H1 (cell line): ENCODE measurements around the gene DUSP9. TPM values are rescaled to one million over a fixed set of nuclear protein-coding genes. Genes with fewer than 3 reads are reported as not detected.

Source experiments
- CTCF ChIA-PET: fragments of 300-600 bp; sonication (Branson Sonifier 250); formaldehyde crosslinking; loops from one replicate; lab custom pipeline; 2021; ENCODE audit not compliant: partially characterized antibody; lab: Charles Lee
- POLR2A ChIA-PET: fragments of 300-600 bp; sonication (Branson Sonifier 250); formaldehyde crosslinking; loops from one replicate; lab custom pipeline; 2021; ENCODE audit warnings: inconsistent platforms; ENCODE audit not compliant: partially characterized antibody; lab: Charles Lee
- DNase-seq, 2 experiments: peaks; one replicate each; pipeline versions ENCODE4 v3.0.0 to v3.0.0-alpha.2; 2010 to 2022; ENCODE audit warnings: low spot score in 2 of 2, low read depth in 1 of 2, mixed read lengths in 1 of 2
- FAIRE-seq: peaks from 2 replicates; lab custom pipeline; 2011; peaks lifted over from hg19 to GRCh38; lab: Jason Lieb, UNC
- H2AFZ ChIP-seq: 2 replicates; pipeline ENCODE4 v1.8.1; 2012; ENCODE audit warnings: low read length, inconsistent platforms
- H2AK5ac ChIP-seq: 2 replicates; pipeline ENCODE4 v1.6.1; 2013; ENCODE audit warnings: low read depth, low read length
- H2BK120ac ChIP-seq: replicated peaks from 2 replicates; pipeline ENCODE3; 2013; ENCODE audit warnings: low read depth, low read length, inconsistent platforms
- H2BK12ac ChIP-seq: 2 replicates; pipeline ENCODE4 v1.6.1; 2013; ENCODE audit warnings: low read depth, low read length
- H2BK15ac ChIP-seq: 2 replicates; pipeline ENCODE4 v1.6.1; 2013; ENCODE audit warnings: low read length
- H2BK20ac ChIP-seq: 2 replicates; pipeline ENCODE4 v1.6.1; 2013; ENCODE audit warnings: low read length
- H2BK5ac ChIP-seq: 2 replicates; pipeline ENCODE4 v1.6.1; 2013; ENCODE audit warnings: low read depth, low read length
- H3K14ac ChIP-seq: 2 replicates; pipeline ENCODE4 v1.6.1; 2013; ENCODE audit warnings: inconsistent platforms; ENCODE audit not compliant: insufficient read length
- H3K18ac ChIP-seq: 2 replicates; pipeline ENCODE4 v1.6.1; 2013; ENCODE audit warnings: low read length; ENCODE audit errors: extremely low read depth
- H3K23ac ChIP-seq: 2 replicates; pipeline ENCODE4 v1.6.1; 2013; ENCODE audit warnings: inconsistent platforms; ENCODE audit not compliant: insufficient read length
- H3K23me2 ChIP-seq: 2 replicates; pipeline ENCODE4 v1.6.1; 2013; ENCODE audit warnings: low read depth, low read length
- H3K27ac ChIP-seq: 2 replicates; pipeline ENCODE4 v1.6.1; 2011; ENCODE audit warnings: low read depth, low read length, inconsistent platforms
- H3K27me3 ChIP-seq, 4 experiments: replicated peaks in 1 of 4; 1 replicate in 1 of 4; 2 replicates in 3 of 4; pipeline versions ENCODE4 v1.6.1 to v1.8.1; 2011 to 2013; ENCODE audit warnings: low read length in 3 of 4, mild to moderate bottlenecking in 3 of 4, inconsistent platforms in 2 of 4, mixed read lengths in 2 of 4, moderate library complexity in 1 of 4; ENCODE audit not compliant: control insufficient read depth in 3 of 4, insufficient read depth in 3 of 4; ENCODE audit errors: extremely low read depth in 1 of 4
- H3K36me3 ChIP-seq, 4 experiments: 2 replicates each; pipeline versions ENCODE4 v1.6.1 to v1.8.1; 2011 to 2013; ENCODE audit warnings: mild to moderate bottlenecking in 4 of 4, low read length in 3 of 4, moderate library complexity in 2 of 4, control low read depth in 1 of 4, inconsistent platforms in 1 of 4; ENCODE audit not compliant: insufficient read depth in 4 of 4, control insufficient read depth in 2 of 4
- H3K4ac ChIP-seq: replicated peaks from 2 replicates; pipeline ENCODE3; 2013; ENCODE audit warnings: low read length, low read depth, mixed read lengths, inconsistent platforms; ENCODE audit not compliant: insufficient read length
- H3K4me1 ChIP-seq, 4 experiments: replicated peaks in 1 of 4; 1 replicate in 1 of 4; 2 replicates in 3 of 4; pipeline versions ENCODE4 v1.6.1 to v1.8.1; 2011 to 2013; ENCODE audit warnings: low read length in 3 of 4, inconsistent platforms in 2 of 4, mixed read lengths in 1 of 4; ENCODE audit not compliant: insufficient read depth in 4 of 4, control insufficient read depth in 3 of 4
- H3K4me2 ChIP-seq, 2 experiments: 2 replicates each; pipeline versions ENCODE4 v1.6.1 to v1.8.1; 2011 to 2013; ENCODE audit warnings: low read depth in 2 of 2, low read length in 2 of 2, control low read depth in 1 of 2, inconsistent platforms in 1 of 2, mild to moderate bottlenecking in 1 of 2; ENCODE audit not compliant: insufficient read depth in 1 of 2
- H3K4me3 ChIP-seq, 4 experiments: fragments of 200-600, 300-600 bp in 1 of 4; sonication (generic), shearing (Covaris generic), sonication (Bioruptor Twin) in 1 of 4; 2 replicates each; pipeline versions ENCODE4 v1.5.1 to v1.8.1; 2011 to 2016; ENCODE audit warnings: low read length in 4 of 4, low read depth in 3 of 4, control low read depth in 2 of 4, inconsistent platforms in 2 of 4, mild to moderate bottlenecking in 2 of 4, mixed read lengths in 1 of 4, moderate library complexity in 1 of 4; ENCODE audit not compliant: insufficient read depth in 2 of 4; ENCODE audit errors: extremely low read depth in 1 of 4
- H3K56ac ChIP-seq: replicated peaks from 2 replicates; pipeline ENCODE3; 2013; ENCODE audit warnings: low read depth, mild to moderate bottlenecking, mixed read lengths, low read length, inconsistent platforms; ENCODE audit not compliant: insufficient read length
- H3K79me1 ChIP-seq: 2 replicates; pipeline ENCODE4 v1.6.1; 2013; ENCODE audit warnings: low read depth, low read length, control low read depth
- H3K79me2 ChIP-seq, 2 experiments: 2 replicates each; pipeline versions ENCODE4 v1.6.1 to v1.8.1; 2012 to 2013; ENCODE audit warnings: low read length in 2 of 2, mild to moderate bottlenecking in 2 of 2, inconsistent platforms in 1 of 2; ENCODE audit not compliant: insufficient read depth in 2 of 2, control insufficient read depth in 1 of 2
- H3K9ac ChIP-seq, 4 experiments: replicated peaks in 1 of 4; 1 replicate in 1 of 4; 2 replicates in 3 of 4; pipeline versions ENCODE4 v1.6.1 to v1.8.1; 2011 to 2013; ENCODE audit warnings: low read depth in 3 of 4, low read length in 3 of 4, control low read depth in 2 of 4, mild to moderate bottlenecking in 2 of 4, moderate library complexity in 2 of 4, inconsistent platforms in 1 of 4; ENCODE audit errors: extremely low read depth in 1 of 4
- H3K9me3 ChIP-seq, 2 experiments: 2 replicates each; pipeline versions ENCODE4 v1.6.1 to v1.8.1; 2012 to 2013; ENCODE audit warnings: mild to moderate bottlenecking in 2 of 2, moderate library complexity in 2 of 2, control low read depth in 1 of 2, inconsistent platforms in 1 of 2, low read depth in 1 of 2, low read length in 1 of 2, mixed read lengths in 1 of 2; ENCODE audit not compliant: insufficient read depth in 2 of 2
- H4K20me1 ChIP-seq, 2 experiments: replicated peaks in 1 of 2; 2 replicates each; pipeline versions ENCODE3 to v1.8.1; 2011 to 2013; ENCODE audit warnings: inconsistent platforms in 2 of 2, low read length in 2 of 2, mild to moderate bottlenecking in 1 of 2; ENCODE audit not compliant: insufficient read depth in 2 of 2, control insufficient read depth in 1 of 2
- H4K5ac ChIP-seq: 2 replicates; pipeline ENCODE4 v1.6.1; 2013; ENCODE audit warnings: low read length, low read depth, mixed read lengths, inconsistent platforms; ENCODE audit not compliant: insufficient read length
- H4K8ac ChIP-seq: 2 replicates; pipeline ENCODE4 v1.8.0; 2013; ENCODE audit warnings: mild to moderate bottlenecking, moderate library complexity, low read length, inconsistent platforms; ENCODE audit not compliant: insufficient read depth; ENCODE audit errors: extremely low read depth
- H4K91ac ChIP-seq: replicated peaks from 2 replicates; pipeline ENCODE3; 2013; ENCODE audit warnings: low read length, mixed read lengths, inconsistent platforms; ENCODE audit not compliant: insufficient read length
- WGBS, 2 experiments: shearing (Covaris generic) in 1 of 2; methylation state at CpG; one replicate each; pipeline versions ENCODE4 v1.1.6 to v1.1.7; 2013 to 2015; ENCODE audit warnings: low lambda C conversion rate in 2 of 2, mixed read lengths in 2 of 2, inconsistent platforms in 1 of 2, low coverage in 1 of 2, missing lambda C conversion rate in 1 of 2; ENCODE audit not compliant: insufficient replicate concordance in 2 of 2, insufficient coverage in 1 of 2, insufficient read length in 1 of 2; ENCODE audit errors: extremely low coverage in 1 of 2, missing lambda C conversion rate in 1 of 2; 5-methylcytosine and 5-hydroxymethylcytosine counted together
- polyA plus RNA-seq, 7 experiments: library from polyadenylated mRNA; depleted of rRNA in 3 of 7; stranded (reverse) in 5 of 7; unstranded in 2 of 7; fragments of >200 nt in 5 of 7; fragments of 200-250 nt in 2 of 7; gene quantifications; 1 replicate in 5 of 7; 2 replicates in 1 of 7; 4 replicates in 1 of 7; pipeline versions ENCODE4 v1.2.1 to v1.2.3, GENCODE V29; 2011 to 2013; ENCODE audit warnings: missing spikeins in 2 of 7, mixed read lengths in 2 of 7
- total RNA-seq: library from RNA; stranded (reverse); fragmentation: NEBNext Ultra II Directional; extraction: Animal tissue kit (Norgen Biotek cat#: 25700); gene quantifications from 2 replicates; pipeline ENCODE4 v1.2.1, GENCODE V29; 2021
- TF ChIP-seq, protein P1 (sequence below): IDR thresholded peaks from 2 replicates; pipeline ENCODE4 v1.6.1; 2011; ENCODE audit warnings: low read depth, mild to moderate bottlenecking, low read length; ENCODE audit not compliant: insufficient read depth

DUSP9 gene
- total and polyA plus RNA-seq, 2 of the 8 experiments (the other 6 are each of a cell fraction or from before 2014, with no cell fraction given), result 0.80 to 1.1 TPM

GRCh38 chrX:153694687-153695270, 47.8 kb downstream of the DUSP9 start:
- TF ChIP-seq, protein P1, sequence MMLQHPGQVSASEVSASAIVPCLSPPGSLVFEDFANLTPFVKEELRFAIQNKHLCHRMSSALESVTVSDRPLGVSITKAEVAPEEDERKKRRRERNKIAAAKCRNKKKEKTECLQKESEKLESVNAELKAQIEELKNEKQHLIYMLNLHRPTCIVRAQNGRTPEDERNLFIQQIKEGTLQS, result no peak
- TF ChIP-seq, all 59 proteins: peak for 0
- Histone ChIP-seq H3K18ac (no peak overlapping the region), H3K36me3 (peaks cover 0 to 44% (median 12%) of the 10 kb centered on the region in 4 experiments; a peak in 5 of 8 replicates), H3K4me1 (peaks cover 0 to 7% (median 1%) of the 10 kb centered on the region in 4 experiments; a peak in 3 of 7 replicates), H3K9ac (no peak overlapping the region), H3K79me1 (no peaks in the 10 kb centered on the region; the same call in 1 of the 2 replicates), H3K9me3 (no peaks in the 10 kb centered on the region), H3K56ac (no peak overlapping the region), H3K4ac (no peak overlapping the region), H2AFZ (no peak overlapping the region), H3K14ac (no peak overlapping the region), H2BK12ac (no peak overlapping the region), H4K5ac (no peak overlapping the region), H3K23me2 (no peaks in the 10 kb centered on the region), H2BK120ac (no peak overlapping the region), H3K27me3 (no peaks in the 10 kb centered on the region), H4K20me1 (peaks cover 0 to 4% of the 10 kb centered on the region in 2 experiments), H3K27ac (no peak overlapping the region), H3K79me2 (peaks cover 0 to 5% of the 10 kb centered on the region in 2 experiments; a peak in 2 of 4 replicates), H3K23ac (no peak overlapping the region), H3K4me3 (no peak overlapping the region), H2AK5ac (no peak overlapping the region), H4K8ac (no peak overlapping the region), H2BK15ac (no peak overlapping the region), H4K91ac (no peak overlapping the region), H2BK5ac (no peak overlapping the region), H2BK20ac (no peak overlapping the region), H3K4me2 (no peak overlapping the region)
- DNase-seq (no peak), FAIRE-seq (no peak)
- ChIA-PET POLR2A (interaction anchor here (1.3 to 1.9 kb wide), 2 partner anchors 9 to 10 kb away, joined by 4 to 5 read pairs; no protein-coding TSS in a partner anchor), CTCF (interaction anchor here (0.9 to 2.3 kb wide), 3 partner anchors 8 to 13 kb away, joined by 3 to 10 read pairs (median 3); partner anchors contain the start of gene SLC6A8)
- no CpG with 5 or more reads among the region's 23 CpGs for WGBS, 2 experiments
